Astrocyte (in vitro differentiated cells and primary cell): ENCODE measurements around the gene NKAIN4. TPM values are rescaled to one million over a fixed set of nuclear protein-coding genes. Genes with fewer than 3 reads are reported as not detected.

Source experiments
- DNase-seq: peaks from one replicate; pipeline ENCODE4 v3.0.0-alpha.2; 2010; ENCODE audit warnings: low read depth
- FAIRE-seq: peaks from 2 replicates; lab custom pipeline; 2011; peaks lifted over from hg19 to GRCh38; lab: Jason Lieb, UNC
- H2AFZ ChIP-seq: 2 replicates; pipeline ENCODE4 v1.6.0; 2012; ENCODE audit warnings: low read depth, low read length, inconsistent platforms
- H3K27ac ChIP-seq: 2 replicates; pipeline ENCODE4 v1.5.1; 2011; ENCODE audit warnings: low read depth, low read length, inconsistent platforms
- H3K27me3 ChIP-seq: 2 replicates; pipeline ENCODE4 v1.6.0; 2011; ENCODE audit warnings: low read length, inconsistent platforms; ENCODE audit not compliant: insufficient read depth
- H3K36me3 ChIP-seq: 2 replicates; pipeline ENCODE4 v1.5.1; 2011; ENCODE audit warnings: low read length, inconsistent platforms; ENCODE audit not compliant: insufficient read depth
- H3K4me1 ChIP-seq: 2 replicates; pipeline ENCODE4 v1.5.1; 2011; ENCODE audit warnings: low read length, inconsistent platforms; ENCODE audit not compliant: insufficient read depth
- H3K4me2 ChIP-seq: 2 replicates; pipeline ENCODE4 v1.6.0; 2012; ENCODE audit warnings: low read length, inconsistent platforms
- H3K4me3 ChIP-seq: 2 replicates; pipeline ENCODE4 v1.5.1; 2011; ENCODE audit warnings: low read depth, mild to moderate bottlenecking, low read length, inconsistent platforms; ENCODE audit not compliant: insufficient read depth
- H3K79me2 ChIP-seq: 2 replicates; pipeline ENCODE4 v1.6.0; 2012; ENCODE audit warnings: mild to moderate bottlenecking, low read length, inconsistent platforms; ENCODE audit not compliant: insufficient read depth
- H3K9ac ChIP-seq: 2 replicates; pipeline ENCODE4 v1.6.0; 2012; ENCODE audit warnings: mild to moderate bottlenecking, low read length, inconsistent platforms
- H3K9me3 ChIP-seq: 2 replicates; pipeline ENCODE4 v1.5.1; 2012; ENCODE audit warnings: low read depth, mild to moderate bottlenecking, low read length, inconsistent platforms; ENCODE audit not compliant: insufficient read depth
- H4K20me1 ChIP-seq: 2 replicates; pipeline ENCODE4 v1.6.0; 2012; ENCODE audit warnings: low read length, inconsistent platforms; ENCODE audit not compliant: insufficient read depth
- H3K27ac Mint-ChIP-seq: one replicate; pipeline ENCODE4 v1.8.0; 2021; ENCODE audit warnings: mild to moderate bottlenecking, mixed read lengths; ENCODE audit not compliant: unreplicated experiment
- H3K27me3 Mint-ChIP-seq: one replicate; pipeline ENCODE4 v1.8.0; 2021; ENCODE audit warnings: low read depth, mixed read lengths; ENCODE audit not compliant: unreplicated experiment
- H3K36me3 Mint-ChIP-seq: one replicate; pipeline ENCODE4 v1.8.0; 2021; ENCODE audit warnings: low read depth, mixed read lengths; ENCODE audit not compliant: unreplicated experiment
- H3K4me1 Mint-ChIP-seq: one replicate; pipeline ENCODE4 v1.8.0; 2021; ENCODE audit warnings: low read depth, mixed read lengths; ENCODE audit not compliant: unreplicated experiment
- H3K4me3 Mint-ChIP-seq: one replicate; pipeline ENCODE4 v1.8.0; 2021; ENCODE audit warnings: mild to moderate bottlenecking, moderate library complexity, mixed read lengths; ENCODE audit not compliant: unreplicated experiment
- H3K9me3 Mint-ChIP-seq: one replicate; pipeline ENCODE4 v1.8.0; 2021; ENCODE audit warnings: mild to moderate bottlenecking, mixed read lengths; ENCODE audit not compliant: unreplicated experiment
- EZH2 ChIP-seq: IDR thresholded peaks from 2 replicates; pipeline ENCODE4 v1.6.1; 2012; ENCODE audit warnings: mild to moderate bottlenecking, low read length, inconsistent platforms; ENCODE audit not compliant: insufficient read depth
- total RNA-seq: library from RNA; stranded (reverse); gene quantifications from 2 replicates; pipeline ENCODE4 v1.2.1, GENCODE V29; 2021
- TF ChIP-seq, protein P1 (sequence below): IDR thresholded peaks from 2 replicates; pipeline ENCODE4 v1.5.1; 2011; ENCODE audit warnings: low read depth, mild to moderate bottlenecking, inconsistent platforms, low read length, moderate library complexity; ENCODE audit not compliant: insufficient read depth

NKAIN4 gene
- total RNA-seq, 1 donor from 2014 or later: 162 TPM

DNA sequence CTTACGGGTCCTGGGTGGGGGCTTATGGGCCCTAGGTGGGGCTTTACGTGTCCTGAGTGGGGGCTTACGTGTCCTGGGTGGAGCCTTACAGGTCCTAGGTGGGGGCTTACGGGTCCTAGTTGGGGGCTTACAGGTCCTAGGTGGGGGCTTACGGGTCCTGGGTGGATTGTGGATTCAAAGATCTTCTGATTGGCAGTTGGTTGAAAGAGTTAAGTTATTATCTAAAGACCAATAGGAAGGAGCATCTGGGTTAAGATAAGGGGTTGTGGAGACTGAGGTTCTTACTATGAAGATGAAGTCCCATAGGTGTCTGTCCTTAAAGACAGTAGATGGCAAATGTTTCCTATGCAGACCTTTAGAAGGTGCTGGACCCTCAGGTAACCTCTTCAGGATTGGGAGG, 27.0 kb downstream of the NKAIN4 start:
- H3K9ac ChIP-seq: no peak overlapping the region
- no peak for DNase-seq
- H3K4me3 ChIP-seq: no peak overlapping the region
- H3K27me3 ChIP-seq: no peaks in the 10 kb centered on the region
- Mint-ChIP-seq H3K9me3 (no peaks in the 10 kb centered on the region), H3K27me3 (no peaks in the 10 kb centered on the region), H3K4me3 (peak overlapping the region; percentile 6), H3K27ac (peak overlapping the region; percentile 72), H3K4me1 (peaks cover 49% of the 10 kb centered on the region), H3K36me3 (no peaks in the 10 kb centered on the region)
- no peak overlapping the region for H2AFZ ChIP-seq
- H3K79me2 ChIP-seq: no peaks in the 10 kb centered on the region
- no peak for FAIRE-seq
- peaks cover 48% of the 10 kb centered on the region for H3K4me1 ChIP-seq
- no peak overlapping the region for H3K27ac ChIP-seq
- H4K20me1 ChIP-seq: peaks cover 4% of the 10 kb centered on the region
- H3K9me3 ChIP-seq: no peaks in the 10 kb centered on the region
- H3K4me2 ChIP-seq: no peak overlapping the region
- H3K36me3 ChIP-seq: no peaks in the 10 kb centered on the region
- no peak for TF ChIP-seq EZH2
- TF ChIP-seq, protein P1, sequence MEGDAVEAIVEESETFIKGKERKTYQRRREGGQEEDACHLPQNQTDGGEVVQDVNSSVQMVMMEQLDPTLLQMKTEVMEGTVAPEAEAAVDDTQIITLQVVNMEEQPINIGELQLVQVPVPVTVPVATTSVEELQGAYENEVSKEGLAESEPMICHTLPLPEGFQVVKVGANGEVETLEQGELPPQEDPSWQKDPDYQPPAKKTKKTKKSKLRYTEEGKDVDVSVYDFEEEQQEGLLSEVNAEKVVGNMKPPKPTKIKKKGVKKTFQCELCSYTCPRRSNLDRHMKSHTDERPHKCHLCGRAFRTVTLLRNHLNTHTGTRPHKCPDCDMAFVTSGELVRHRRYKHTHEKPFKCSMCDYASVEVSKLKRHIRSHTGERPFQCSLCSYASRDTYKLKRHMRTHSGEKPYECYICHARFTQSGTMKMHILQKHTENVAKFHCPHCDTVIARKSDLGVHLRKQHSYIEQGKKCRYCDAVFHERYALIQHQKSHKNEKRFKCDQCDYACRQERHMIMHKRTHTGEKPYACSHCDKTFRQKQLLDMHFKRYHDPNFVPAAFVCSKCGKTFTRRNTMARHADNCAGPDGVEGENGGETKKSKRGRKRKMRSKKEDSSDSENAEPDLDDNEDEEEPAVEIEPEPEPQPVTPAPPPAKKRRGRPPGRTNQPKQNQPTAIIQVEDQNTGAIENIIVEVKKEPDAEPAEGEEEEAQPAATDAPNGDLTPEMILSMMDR: no peak

DNA sequence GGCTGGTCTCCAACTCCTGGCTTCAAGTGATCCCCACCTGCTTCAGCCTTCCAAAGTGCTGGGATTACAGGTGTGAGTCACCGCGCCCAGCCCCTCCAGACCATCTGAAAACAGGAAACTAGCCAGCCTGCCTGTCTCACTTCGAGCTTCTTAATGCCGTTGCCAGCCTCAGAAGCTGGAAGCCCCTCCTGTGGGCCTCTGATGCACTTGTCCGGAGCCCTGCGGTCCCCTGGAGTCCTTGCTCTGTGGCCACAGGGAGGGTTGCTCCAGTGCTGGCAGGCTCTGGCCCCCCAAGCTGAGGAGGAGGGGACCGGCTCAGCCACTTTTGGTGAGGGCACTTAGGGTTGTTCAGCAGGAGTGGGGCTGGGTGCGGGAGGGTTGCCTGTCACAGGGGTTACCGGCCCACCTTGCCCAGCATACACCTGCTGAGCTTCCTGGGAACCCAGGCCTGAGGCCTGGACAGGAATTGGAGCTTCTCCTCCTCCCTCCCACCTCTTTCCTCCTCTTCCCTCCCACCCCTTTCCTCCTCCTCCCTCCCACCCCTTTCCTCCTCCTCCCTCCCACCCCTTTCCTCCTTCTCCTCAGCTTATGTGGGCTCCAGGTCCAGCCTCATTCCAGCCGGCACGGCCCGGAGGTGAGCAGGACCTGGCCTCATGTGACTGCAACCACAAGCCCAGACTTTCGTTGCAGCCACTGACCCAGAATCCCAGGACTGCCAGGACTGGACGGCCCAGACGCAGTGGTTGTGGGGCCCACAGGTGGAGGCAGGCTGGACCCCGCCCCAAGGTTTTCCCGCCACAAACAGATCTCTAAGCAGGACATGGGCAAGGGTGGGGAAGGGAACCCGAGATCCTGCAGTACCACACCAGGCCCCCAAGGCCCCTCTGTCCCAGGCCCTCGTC, 28.0 kb downstream of the NKAIN4 start:
- FAIRE-seq (no peak), DNase-seq (no peak)
- Histone ChIP-seq H3K4me2 (no peak overlapping the region), H3K9me3 (no peaks in the 10 kb centered on the region), H3K4me3 (no peak overlapping the region), H4K20me1 (peaks cover 4% of the 10 kb centered on the region), H2AFZ (no peak overlapping the region), H3K9ac (no peak overlapping the region), H3K27ac (no peak overlapping the region), H3K4me1 (peaks cover 39% of the 10 kb centered on the region), H3K36me3 (no peaks in the 10 kb centered on the region), H3K79me2 (no peaks in the 10 kb centered on the region), H3K27me3 (no peaks in the 10 kb centered on the region)
- no peak overlapping the region for H3K4me3 Mint-ChIP-seq
- peaks cover 39% of the 10 kb centered on the region for H3K4me1 Mint-ChIP-seq
- H3K27me3 Mint-ChIP-seq: peaks cover under 1% of the 10 kb centered on the region
- TF ChIP-seq, protein P1: no peak
- TF ChIP-seq EZH2: no peak
- no peaks in the 10 kb centered on the region for H3K9me3 Mint-ChIP-seq
- H3K36me3 Mint-ChIP-seq: no peaks in the 10 kb centered on the region
- peak overlapping the region; percentile 72 for H3K27ac Mint-ChIP-seq

GRCh38 chr20:63225082-63225454, 29.2 kb downstream of the NKAIN4 start:
- Mint-ChIP-seq H3K9me3 (no peaks in the 10 kb centered on the region), H3K36me3 (no peaks in the 10 kb centered on the region), H3K27ac (peak overlapping the region; percentile 71), H3K4me1 (peaks cover 28% of the 10 kb centered on the region), H3K4me3 (peak overlapping the region; percentile 27), H3K27me3 (peaks cover 12% of the 10 kb centered on the region)
- peaks cover 6% of the 10 kb centered on the region for H3K27me3 ChIP-seq
- H3K9me3 ChIP-seq: no peaks in the 10 kb centered on the region
- H3K79me2 ChIP-seq: no peaks in the 10 kb centered on the region
- no peak for TF ChIP-seq EZH2
- TF ChIP-seq, protein P1: no peak
- H3K4me3 ChIP-seq: no peak overlapping the region
- H3K4me1 ChIP-seq: peaks cover 27% of the 10 kb centered on the region
- DNase-seq: no peak
- H3K9ac ChIP-seq: peak overlapping the region; percentile 39
- H3K4me2 ChIP-seq: peak overlapping the region; percentile 32
- peaks cover 4% of the 10 kb centered on the region for H4K20me1 ChIP-seq
- H3K27ac ChIP-seq: peak overlapping the region; percentile 37
- FAIRE-seq: no peak
- H2AFZ ChIP-seq: no peak overlapping the region
- H3K36me3 ChIP-seq: no peaks in the 10 kb centered on the region
